Measurements from ENCODE around the gene AMOT.
"Not testable (repeated sequence)": the region's sequence is repeated elsewhere in the genome, so short reads cannot be mapped to it uniquely, and the experiment has no call there.

The AMOT gene, protein sequence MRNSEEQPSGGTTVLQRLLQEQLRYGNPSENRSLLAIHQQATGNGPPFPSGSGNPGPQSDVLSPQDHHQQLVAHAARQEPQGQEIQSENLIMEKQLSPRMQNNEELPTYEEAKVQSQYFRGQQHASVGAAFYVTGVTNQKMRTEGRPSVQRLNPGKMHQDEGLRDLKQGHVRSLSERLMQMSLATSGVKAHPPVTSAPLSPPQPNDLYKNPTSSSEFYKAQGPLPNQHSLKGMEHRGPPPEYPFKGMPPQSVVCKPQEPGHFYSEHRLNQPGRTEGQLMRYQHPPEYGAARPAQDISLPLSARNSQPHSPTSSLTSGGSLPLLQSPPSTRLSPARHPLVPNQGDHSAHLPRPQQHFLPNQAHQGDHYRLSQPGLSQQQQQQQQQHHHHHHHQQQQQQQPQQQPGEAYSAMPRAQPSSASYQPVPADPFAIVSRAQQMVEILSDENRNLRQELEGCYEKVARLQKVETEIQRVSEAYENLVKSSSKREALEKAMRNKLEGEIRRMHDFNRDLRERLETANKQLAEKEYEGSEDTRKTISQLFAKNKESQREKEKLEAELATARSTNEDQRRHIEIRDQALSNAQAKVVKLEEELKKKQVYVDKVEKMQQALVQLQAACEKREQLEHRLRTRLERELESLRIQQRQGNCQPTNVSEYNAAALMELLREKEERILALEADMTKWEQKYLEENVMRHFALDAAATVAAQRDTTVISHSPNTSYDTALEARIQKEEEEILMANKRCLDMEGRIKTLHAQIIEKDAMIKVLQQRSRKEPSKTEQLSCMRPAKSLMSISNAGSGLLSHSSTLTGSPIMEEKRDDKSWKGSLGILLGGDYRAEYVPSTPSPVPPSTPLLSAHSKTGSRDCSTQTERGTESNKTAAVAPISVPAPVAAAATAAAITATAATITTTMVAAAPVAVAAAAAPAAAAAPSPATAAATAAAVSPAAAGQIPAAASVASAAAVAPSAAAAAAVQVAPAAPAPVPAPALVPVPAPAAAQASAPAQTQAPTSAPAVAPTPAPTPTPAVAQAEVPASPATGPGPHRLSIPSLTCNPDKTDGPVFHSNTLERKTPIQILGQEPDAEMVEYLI
- total RNA-seq, result 1.6 to 7.2 (median 4.8) reads per million in 3 experiments

DNA sequence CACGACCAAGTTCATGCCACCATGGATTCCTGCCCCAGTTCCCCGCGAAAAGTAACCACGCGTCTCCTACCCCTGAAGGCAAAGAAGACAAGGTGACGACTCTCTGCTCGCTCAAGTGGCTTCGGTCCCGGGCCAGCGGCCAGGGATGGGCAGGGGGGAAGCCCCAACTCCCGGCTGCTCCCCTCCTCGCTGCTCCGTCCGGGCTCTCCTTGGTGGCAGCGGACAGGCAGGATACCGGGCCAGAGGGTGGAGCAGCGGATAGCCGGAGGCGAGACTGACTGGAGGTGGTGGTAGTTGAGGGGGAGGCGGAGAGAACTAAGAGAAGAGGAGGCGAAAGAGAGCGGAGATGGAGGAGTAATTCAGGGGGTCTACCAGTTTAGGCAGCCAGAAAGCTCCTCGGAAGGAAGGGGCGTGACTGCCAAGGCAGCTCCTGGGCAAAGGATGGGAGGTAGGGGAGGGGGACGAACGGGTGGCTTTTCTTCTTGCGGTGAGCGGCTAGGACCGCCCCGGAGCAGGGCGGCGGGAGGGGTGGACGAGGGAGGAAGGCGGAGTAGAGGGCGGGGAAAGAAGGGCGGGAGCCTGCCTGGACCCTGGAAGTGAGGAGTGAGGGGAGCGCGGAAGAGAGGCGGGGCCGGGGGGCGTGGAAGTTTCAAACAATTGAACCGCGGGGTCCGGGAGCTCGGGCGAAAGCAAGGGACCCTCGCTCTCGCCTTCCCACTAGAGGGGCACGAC lies at the start of gene AMOT:
Gene AMOT (minus strand): TSS at position 450 of the 732 bp plus-strand sequence. CDS start 17,705 bp downstream, outside the sequence.
- DNase-seq, result peak; percentile 41

DNA sequence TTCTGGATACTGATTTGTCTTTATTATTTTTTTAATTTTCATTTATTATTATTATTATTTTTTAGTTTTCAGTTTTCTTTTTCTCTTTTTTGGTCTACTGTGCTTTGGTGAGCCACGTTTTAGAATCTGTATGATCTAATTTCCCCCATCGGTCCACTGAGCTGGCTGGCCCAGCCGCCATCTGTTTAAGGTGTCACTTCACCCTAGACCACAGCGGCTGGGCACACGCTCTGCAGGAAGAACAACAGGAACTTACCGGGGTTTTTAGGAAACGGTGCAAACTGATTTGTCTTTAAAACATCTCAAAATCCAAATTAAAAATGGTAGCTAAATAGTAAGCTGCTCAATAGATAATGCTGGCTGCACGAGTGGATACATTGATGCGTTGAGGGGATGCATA lies 48.8 kb upstream of the AMOT start:
- no peak for DNase-seq

DNA sequence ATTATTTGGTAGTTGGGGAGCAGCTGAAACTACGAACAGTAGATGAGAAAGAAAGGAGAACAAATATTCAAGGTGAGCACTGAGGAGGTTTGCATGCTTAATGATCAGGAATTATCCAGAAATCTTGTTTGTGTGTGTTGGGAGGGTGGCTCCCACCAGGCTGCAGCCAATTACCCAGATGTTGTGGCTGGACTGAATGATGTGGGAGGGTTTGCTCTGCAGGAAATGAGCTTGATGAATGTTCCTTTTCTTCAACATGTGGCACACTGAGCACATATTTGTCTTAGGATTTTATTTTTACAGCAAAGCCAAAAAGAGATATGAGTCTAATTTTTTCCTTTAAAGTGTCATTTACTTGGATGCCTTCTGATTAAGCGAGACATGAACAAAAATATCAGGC lies 48.3 kb upstream of the AMOT start:
- no peak for DNase-seq

DNA sequence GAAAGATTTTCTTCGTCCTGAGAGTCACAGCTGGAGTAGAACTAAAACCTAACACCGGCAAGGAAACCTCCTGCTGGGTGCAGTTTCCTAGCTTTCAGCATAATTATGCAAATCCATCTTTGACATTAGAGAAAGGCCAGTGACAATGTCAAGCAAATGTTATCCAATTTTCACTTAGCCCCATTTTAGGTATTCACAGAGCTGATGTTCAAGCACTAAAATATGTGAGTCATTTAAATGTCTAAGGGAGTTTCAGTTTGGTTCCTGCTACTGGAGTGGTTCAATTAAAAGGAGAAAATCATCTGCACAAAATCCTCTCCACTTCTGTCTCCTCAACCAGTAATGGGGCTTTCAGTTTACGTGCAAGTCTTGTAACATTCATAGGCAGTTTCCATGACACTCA lies 37.1 kb upstream of the AMOT start:
- DNase-seq, result no peak

DNA sequence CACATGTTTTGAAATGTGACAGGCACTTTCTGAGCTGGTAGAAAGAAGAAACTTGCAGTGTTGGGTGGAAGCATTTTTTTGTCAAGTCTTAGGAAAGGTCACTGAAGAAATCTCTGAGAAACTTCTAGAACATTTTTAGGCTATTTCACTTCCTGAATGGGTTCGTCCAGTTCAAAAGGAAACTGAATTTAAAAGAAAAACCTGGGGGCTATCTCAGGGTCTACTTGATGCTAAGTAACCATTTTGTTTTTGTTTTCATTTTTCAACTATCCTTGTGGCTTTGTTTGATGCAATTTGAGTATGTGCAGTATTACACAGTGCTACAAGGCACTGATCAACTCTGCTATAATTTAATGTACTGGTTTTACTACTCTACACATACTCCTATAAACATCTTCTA lies 34.0 kb upstream of the AMOT start:
- DNase-seq, result no peak

DNA sequence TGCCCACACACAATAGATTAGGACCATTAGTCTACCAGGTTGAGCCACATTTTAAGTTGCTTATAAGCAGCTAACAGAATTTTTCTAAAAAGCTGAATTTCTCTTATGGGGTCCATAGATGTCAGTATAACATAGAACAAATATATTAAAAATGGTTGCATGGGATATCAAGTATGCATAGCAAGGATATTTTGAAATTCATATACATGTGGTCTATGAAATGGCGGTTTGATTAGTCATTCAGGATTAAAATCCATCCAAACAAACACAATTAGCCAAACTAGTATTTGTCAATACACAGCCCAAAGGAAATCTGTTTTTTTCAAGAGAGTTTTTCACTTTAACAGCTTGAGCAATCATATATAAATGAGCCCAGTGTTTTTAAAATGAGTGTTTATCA lies 33.5 kb upstream of the AMOT start:
- DNase-seq, result no peak

DNA sequence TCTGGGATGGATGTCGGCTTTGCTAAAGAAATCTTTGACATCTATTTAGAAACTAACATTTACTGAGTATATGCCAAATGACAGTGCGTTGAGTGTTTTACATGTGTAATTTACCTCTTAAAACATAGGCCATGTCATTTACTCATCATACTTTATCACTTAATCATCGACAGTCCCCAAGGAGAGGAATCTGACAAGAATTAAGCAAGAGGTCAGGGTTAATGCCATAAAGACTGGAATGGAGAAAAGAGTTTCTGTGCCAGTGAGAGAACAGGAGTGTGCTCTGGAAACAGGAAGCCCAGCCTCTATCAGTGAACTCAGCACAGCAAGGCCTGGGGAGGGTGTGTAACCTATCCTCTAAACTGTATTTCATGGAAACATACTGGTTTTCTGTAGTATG lies 28.0 kb upstream of the AMOT start:
- DNase-seq, result no peak

DNA sequence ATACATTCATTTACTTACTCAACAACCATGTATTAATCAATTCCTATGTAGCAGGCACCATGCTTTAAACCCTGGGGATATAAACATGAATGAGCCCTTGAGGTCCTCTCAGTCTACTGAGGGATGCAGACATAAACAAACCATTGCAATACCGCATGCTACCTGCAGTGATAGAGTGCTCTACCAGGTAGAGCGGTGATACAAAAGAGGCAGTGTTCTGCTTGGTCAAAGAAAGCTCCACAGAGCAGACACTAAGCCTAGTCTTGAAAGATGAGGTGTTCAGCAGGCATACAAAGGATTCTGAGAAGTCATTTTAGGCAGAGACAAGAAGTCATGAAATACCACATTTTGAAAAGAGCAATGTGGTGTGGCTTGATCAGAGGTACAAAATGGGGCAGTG lies 26.9 kb upstream of the AMOT start:
- no peak for DNase-seq

DNA sequence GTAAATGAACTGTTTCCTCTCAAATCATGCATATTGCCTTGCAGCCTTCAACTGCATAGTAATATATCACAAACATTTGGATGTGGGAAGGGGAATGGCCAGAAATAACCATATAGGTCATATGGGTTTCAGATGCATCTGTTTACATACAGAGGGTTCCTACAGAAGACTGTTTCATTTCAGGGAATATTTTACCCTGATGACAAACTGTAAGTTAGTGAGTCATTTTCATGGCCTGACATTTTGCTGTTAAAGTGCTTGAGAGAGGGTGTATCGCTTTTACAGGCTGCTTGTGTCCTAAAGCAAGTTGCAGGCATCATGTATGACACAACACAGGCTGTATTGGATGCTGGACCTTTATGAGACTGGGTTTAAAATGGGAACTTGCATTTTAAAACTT lies 25.5 kb upstream of the AMOT start:
- DNase-seq, result no peak

DNA sequence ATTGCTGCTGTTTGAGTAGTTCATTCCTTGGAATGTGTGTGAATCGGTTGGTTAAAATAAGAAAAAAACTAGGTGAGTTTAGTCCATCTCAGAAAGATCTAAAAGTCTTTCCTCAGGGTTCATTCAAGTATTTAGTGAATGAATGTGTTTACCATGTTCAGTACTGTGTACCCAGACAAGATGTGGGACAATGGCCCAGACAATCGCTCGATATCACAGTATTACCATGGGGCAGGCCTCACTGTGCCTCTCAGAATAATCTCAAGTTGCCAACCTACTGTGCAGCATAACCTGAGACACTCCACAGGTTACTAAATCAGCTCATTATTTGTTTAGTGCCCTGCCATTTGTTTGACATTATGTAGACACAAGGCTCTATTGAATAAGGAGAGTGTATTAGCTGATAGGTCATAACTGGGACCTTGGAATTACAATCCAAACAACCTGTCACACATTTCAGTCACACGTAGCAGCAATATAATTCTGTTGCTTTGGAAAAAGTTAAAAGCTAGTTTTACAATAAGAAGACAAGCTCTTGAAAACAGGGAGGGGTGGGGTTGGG lies 24.9 kb upstream of the AMOT start:
- no peak for DNase-seq

DNA sequence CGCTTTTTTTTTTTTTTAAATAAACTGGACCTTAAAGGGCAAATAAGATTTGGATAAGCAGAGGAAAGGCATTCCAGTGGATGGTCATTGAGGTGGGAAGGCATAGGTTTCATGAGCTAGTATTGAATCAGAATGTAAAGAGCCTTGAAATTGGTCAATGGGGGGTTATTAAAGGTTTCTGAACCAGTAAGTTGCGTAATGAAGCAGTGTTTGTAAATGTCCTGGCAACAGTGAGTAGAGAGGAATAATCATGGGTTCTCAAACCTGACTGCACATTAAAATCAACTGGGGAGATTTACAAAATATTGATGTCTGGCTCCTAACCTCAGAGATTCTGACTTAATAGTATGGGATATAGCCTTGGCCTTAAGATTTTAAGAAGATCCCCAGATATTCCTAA lies 23.2 kb upstream of the AMOT start:
- DNase-seq, result no peak

DNA sequence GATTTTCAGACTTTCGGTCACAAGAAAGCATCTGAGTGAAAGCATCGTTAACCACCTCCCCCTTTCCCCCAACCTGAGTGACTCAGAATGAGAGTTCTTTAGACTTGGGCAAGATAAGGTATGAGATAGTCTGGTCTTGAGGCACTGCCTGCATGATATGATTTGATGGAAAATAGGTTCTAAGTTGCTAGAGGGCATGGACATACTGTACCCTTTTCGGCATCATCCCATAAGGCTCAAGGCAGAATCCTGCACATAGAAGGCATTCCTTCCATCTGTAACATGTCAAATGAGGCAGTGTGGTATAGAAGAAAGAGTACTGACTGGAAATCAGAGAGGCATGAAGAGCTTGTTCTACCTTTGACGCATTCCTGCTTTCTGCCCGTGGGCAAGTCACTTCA lies 16.8 kb upstream of the AMOT start:
- no peak for DNase-seq

DNA sequence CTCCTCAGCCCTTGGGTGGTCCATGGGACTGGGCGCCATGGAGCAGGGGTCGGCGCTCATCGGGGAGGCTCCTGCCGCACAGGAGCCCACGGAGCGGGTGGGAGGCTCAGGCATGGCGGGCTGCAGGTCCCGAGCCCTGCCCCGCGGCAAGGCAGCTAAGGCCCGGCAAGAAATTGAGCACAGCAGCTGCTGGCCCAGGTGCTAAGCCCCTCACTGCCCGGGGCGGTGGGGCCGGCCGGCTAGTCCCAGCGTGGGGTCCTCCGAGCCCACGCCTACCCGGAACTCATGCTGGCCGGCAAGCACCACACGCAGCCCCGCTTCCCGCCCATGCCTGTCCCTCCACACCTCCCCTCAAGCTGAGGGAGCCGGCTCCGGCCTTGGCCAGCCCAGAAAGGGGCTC lies 14.3 kb upstream of the AMOT start:
- DNase-seq, result not testable (repeated sequence)

DNA sequence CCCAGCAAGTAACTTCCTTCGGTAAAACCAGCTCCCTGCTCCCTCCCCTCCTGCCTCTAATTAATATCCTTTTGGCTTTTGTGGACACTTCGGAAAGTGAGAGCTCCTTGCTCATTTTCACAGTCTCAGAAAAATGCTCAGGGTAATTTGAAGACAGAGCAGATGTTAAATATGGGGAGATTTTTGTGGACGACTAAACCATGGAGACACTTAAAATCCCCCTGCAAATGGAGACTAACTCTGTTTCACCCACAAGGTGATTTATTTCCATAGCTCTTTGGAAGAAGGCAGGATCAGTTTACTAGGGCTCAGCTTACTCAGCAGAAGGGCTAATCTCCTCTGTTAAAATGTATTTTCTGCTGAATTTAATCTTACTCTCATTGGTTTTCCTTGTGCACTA lies 12.2 kb upstream of the AMOT start:
- DNase-seq, result no peak

DNA sequence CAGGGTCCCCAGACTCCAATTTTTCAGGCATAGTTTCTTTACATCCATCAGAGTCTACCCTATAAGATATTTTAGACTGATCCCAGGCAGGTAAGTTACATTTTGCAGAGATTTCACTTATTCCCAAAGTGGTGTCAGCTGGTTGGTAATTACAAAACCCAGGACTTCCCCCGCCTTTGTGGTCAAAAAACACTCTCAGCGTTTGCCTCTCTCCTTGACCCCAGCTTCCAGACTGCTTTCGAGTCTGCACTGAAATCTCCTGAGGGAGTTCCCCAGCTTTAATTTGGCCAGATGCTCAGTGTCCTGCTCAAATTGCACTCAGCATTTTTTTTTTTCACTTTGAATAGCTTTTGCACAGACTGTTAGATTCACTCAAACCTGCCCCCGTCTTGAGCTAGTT lies 11.2 kb upstream of the AMOT start:
- no peak for DNase-seq

DNA sequence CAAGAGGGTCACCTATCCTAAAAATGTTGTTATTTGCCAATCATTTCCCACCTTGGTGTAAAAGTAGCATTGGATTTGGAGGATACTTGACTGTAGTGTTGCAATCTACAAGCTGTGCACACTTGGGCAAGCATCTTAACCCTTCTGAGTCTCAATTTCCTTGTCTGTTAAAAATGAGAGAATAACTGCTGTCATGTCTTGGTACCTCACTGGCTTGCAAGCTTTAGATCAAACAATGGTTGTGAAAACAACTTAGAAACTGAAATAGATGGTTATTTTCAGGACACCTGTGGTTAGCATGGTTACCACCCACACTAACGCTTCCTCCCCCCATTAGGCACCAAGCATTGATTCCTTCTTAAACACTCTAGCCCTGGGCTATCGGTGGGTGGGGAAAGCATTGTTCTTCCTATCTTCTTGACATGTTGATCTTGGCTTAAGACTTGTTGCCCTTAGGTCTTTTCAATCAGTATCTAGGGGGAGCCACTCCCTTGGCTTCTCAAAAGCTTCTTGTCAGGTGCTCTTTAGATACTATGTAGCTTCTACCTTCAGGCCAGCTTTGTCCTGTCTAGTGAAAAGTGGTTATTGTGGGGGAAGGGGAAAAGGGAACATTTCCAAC lies 10.6 kb upstream of the AMOT start:
- DNase-seq, result no peak

DNA sequence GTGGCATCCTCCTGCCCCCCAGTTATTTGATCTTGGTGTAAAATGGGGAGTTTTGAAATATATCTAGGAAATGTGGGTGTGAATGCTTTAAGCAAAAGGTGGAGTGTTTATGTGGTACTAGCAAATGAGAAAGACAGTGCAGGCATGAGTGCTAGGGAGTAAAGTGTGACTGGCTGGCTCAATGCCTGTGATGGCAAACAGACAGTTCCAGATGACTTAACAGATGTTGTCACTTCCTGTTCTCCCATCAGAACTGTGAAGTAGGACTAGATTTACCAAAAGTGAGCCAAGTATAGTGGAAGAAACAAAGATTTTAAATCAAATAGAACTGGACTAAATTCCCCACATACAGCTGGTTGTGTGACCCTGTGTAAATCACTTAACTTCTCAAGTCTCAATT lies 8.4 kb upstream of the AMOT start:
- no peak for DNase-seq

DNA sequence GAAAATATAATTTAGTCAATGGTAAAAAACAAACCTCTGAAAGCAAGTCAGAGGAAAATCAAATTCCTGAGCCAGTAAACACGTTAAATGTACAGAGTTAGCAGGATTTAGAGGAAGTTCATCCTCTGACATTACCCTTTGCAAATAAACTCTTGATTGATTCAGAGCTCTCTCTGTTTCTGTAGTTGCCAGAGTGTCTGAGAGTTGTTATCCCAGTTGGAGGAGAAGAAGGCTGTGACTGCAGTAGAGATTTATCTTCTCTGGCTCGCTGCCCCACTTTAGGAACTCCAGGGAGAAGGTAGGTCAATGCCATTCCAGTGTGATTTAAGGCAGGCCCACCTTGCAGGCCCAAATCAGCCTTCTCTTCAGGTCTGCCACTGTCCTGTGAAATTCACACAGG lies 6.2 kb upstream of the AMOT start:
- no peak for DNase-seq

DNA sequence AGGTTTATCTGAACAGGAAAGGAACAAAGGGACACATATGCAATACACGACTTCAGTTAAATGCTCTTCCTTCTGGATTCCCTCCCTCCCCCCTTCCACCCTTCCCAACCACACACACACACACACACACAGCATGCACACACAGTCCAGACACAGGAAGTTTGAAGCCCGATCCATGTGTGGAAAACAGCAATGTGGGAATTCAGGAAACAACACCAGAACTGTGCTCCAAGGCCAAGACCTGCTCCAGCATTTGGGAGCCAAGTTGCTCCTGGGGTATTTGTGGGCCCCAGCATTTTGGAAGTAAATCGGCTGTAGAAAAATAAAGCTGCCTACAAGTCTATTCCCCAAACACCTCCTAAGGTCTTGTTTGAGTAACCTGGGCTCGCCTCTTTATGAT lies 5.6 kb upstream of the AMOT start:
- DNase-seq, result no peak

DNA sequence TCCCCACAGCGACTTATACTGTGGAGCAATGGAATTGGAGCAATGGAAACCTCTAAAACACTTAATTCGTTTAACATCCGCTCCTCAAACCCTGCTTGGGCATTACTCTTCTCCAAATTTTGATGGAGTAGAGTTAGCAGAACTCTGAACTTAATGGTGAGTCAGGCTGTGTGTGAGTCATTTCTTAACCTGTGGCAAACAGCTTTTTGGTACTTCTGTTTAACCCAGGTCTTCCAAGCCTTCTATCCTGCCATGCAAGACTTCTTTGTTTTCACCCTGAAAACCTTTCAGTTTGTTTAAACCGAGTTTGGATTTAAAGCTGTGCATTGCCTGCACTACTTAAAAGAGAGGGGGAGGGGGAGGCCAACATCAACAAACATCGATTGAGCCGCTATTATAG lies 3.6 kb upstream of the AMOT start:
- no peak for DNase-seq

DNA sequence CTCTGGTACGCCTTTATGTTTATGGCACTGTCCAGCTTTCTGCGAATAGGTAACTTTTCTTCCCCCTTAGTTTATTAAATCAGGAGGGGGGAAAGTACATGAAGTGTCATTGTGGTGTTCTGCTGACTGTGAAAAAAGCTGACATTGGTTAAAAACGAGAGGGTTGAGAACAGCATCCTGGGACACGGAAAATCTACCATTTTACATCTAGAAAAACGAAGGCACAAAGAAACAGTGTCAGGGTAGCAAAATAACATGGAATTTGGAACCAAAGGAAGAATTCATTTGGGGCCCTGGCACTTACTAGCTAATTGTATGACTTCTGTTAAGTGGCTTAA lies 1.2 kb upstream of the AMOT start:
- no peak for DNase-seq

DNA sequence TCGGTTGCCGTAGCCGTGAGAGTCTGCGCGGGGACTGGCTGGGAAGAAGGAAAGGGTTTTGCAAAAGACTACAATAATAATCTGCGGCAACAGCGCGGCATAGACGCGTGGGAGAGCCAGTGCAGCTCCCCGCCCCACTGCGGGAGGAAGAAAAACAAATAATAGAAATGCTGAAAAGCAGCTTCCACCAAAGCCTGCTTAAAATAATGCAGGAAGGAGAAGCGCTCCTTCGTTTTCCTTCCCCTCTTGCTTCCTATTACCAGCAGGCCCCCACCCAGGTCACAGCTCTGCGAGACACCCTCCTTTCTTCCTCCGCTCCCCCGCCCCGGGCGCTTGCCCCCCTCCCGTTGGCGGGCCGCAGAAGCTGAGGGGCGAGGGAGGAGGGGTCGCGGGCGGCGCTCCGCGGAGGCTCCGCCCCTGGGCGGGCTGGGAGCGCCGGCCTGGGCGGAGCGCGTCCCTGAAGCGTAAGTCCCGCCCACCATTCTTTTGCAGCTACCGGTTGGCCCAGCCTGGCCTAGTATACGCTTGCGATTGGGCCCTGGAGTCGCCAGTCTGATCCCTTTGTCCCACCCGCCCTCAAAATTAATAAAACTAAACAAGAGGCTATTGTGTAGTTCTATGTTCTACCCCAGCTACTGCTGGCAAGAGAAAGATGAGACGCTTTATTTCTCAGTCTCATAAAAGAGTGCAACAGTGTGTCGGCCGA lies 636 bp upstream of the AMOT start:
- peak; percentile 77 for DNase-seq

All from central memory CD4-positive, alpha-beta T cell (primary cell).